ENCODE results near the gene UNC13D. TPM values are rescaled to one million over a fixed set of nuclear protein-coding genes. Genes with fewer than 3 reads are reported as not detected.

The UNC13D gene
- total and polyA plus RNA-seq, 4 donors: 56.6 to 110 (median 73.2) TPM

- Histone ChIP-seq H3K4me1 (ENCODE audit: control insufficient read depth in 5 of 5, insufficient read depth in 5 of 5, low read length in 5 of 5) (peaks cover 3 to 41% (median 25%) of the 10 kb centered on the region in 5 donors), H3K36me3 (ENCODE audit: control insufficient read depth in 4 of 4, insufficient read depth in 4 of 4, low read length in 4 of 4) (peaks cover 0 to 11% (median 7%) of the 10 kb centered on the region in 4 donors), H3K4me3 (no peak overlapping the region), H3K9me3 (ENCODE audit: control insufficient read depth in 4 of 4, insufficient read depth in 3 of 4, low read length in 3 of 4) (no peaks in the 10 kb centered on the region), H3K9ac (ENCODE audit: insufficient read depth in 1 of 2, low read length in 2 of 2) (no peak overlapping the region), H3K27ac (ENCODE audit: low read depth in 1 of 2, low read length in 1 of 2) (peak overlapping the region; percentile 75 to 94), H3K27me3 (ENCODE audit: control insufficient read depth in 3 of 3, insufficient read depth in 3 of 3, low read length in 2 of 3) (no peaks in the 10 kb centered on the region)
- WGBS, 2 donors: 55 to 65% methylated on average over 17 to 18 of the region's 18 CpGs
- ATAC-seq (ENCODE audit: insufficient read depth, low FRiP score): no peak
- no peak for TF ChIP-seq CTCF (IDR thresholded peaks at IDR 0.05; ENCODE audit: control extremely low read depth, extremely low read depth)
- no peak for DNase-seq
Observed at GRCh38 chr17:75875182-75875939, 31.2 kb upstream of the UNC13D start.

- Histone ChIP-seq H3K27me3 (ENCODE audit: control insufficient read depth in 3 of 3, insufficient read depth in 3 of 3, low read length in 2 of 3) (no peaks in the 10 kb centered on the region), H3K4me3 (no peak overlapping the region), H3K9me3 (ENCODE audit: control insufficient read depth in 4 of 4, insufficient read depth in 3 of 4, low read length in 3 of 4) (no peaks in the 10 kb centered on the region), H3K9ac (ENCODE audit: insufficient read depth in 1 of 2, low read length in 2 of 2) (no peak overlapping the region), H3K36me3 (ENCODE audit: control insufficient read depth in 4 of 4, insufficient read depth in 4 of 4, low read length in 4 of 4) (peaks cover 0 to 11% (median 7%) of the 10 kb centered on the region in 4 donors), H3K27ac (ENCODE audit: low read depth in 1 of 2, low read length in 1 of 2) (peak overlapping the region in 1 of 2 donors; percentile 96), H3K4me1 (ENCODE audit: control insufficient read depth in 5 of 5, insufficient read depth in 5 of 5, low read length in 5 of 5) (peaks cover 3 to 49% (median 29%) of the 10 kb centered on the region in 5 donors)
- WGBS, 2 donors: 93 to 97% methylated on average over 38 of the region's 38 CpGs
- no peak for ATAC-seq (ENCODE audit: insufficient read depth, low FRiP score)
- DNase-seq: no peak
- no peak for TF ChIP-seq CTCF (IDR thresholded peaks at IDR 0.05; ENCODE audit: control extremely low read depth, extremely low read depth)
Observed at GRCh38 chr17:75874323-75875181, 30.3 kb upstream of the UNC13D start.

- Histone ChIP-seq H3K9me3 (ENCODE audit: control insufficient read depth in 4 of 4, insufficient read depth in 3 of 4, low read length in 3 of 4) (no peaks in the 10 kb centered on the region), H3K27ac (ENCODE audit: low read depth in 1 of 2, low read length in 1 of 2) (peak overlapping the region; percentile 87 to 96), H3K4me1 (ENCODE audit: control insufficient read depth in 5 of 5, insufficient read depth in 5 of 5, low read length in 5 of 5) (peaks cover 3 to 55% (median 31%) of the 10 kb centered on the region in 5 donors), H3K27me3 (ENCODE audit: control insufficient read depth in 3 of 3, insufficient read depth in 3 of 3, low read length in 2 of 3) (no peaks in the 10 kb centered on the region), H3K4me3 (no peak overlapping the region), H3K9ac (ENCODE audit: insufficient read depth in 1 of 2, low read length in 2 of 2) (no peak overlapping the region), H3K36me3 (ENCODE audit: control insufficient read depth in 4 of 4, insufficient read depth in 4 of 4, low read length in 4 of 4) (peaks cover 0 to 11% (median 7%) of the 10 kb centered on the region in 4 donors)
- no peak for DNase-seq
- ATAC-seq (ENCODE audit: insufficient read depth, low FRiP score): no peak
- TF ChIP-seq CTCF (IDR thresholded peaks at IDR 0.05; ENCODE audit: control extremely low read depth, extremely low read depth): no peak
- WGBS, 2 donors: 62 to 79% methylated on average over 11 of the region's 11 CpGs
Observed at GRCh38 chr17:75873587-75874322, 29.6 kb upstream of the UNC13D start.
